H9 (cell line): Measurements from ENCODE around the gene PATE3. TPM values are rescaled to one million over a fixed set of nuclear protein-coding genes. Genes with fewer than 3 reads are reported as not detected.

Experiments
- DNase-seq: peaks from one replicate; pipeline ENCODE4 v3.0.0-alpha.2; 2017
- H2AFZ ChIP-seq: one replicate; pipeline ENCODE4 v1.6.1; 2013; ENCODE audit warnings: mild to moderate bottlenecking, low read length, control low read depth, moderate library complexity
- H2AK5ac ChIP-seq: 2 replicates; pipeline ENCODE4 v1.6.1; 2013; ENCODE audit warnings: low read length, control low read depth, mixed read lengths; ENCODE audit not compliant: insufficient read length
- H2BK120ac ChIP-seq: one replicate; pipeline ENCODE4 v1.6.1; 2013; ENCODE audit warnings: low read depth, mild to moderate bottlenecking, low read length, control low read depth, inconsistent platforms; ENCODE audit not compliant: poor library complexity, severe bottlenecking
- H2BK12ac ChIP-seq: 2 replicates; pipeline ENCODE4 v1.6.1; 2013; ENCODE audit warnings: low read length, control low read depth, mixed read lengths, low read depth; ENCODE audit not compliant: insufficient read length
- H2BK15ac ChIP-seq: 2 replicates; pipeline ENCODE4 v1.6.1; 2013; ENCODE audit warnings: low read depth, low read length, control low read depth
- H2BK20ac ChIP-seq: one replicate; pipeline ENCODE4 v1.6.1; 2013; ENCODE audit warnings: low read depth, mild to moderate bottlenecking, low read length, control low read depth, inconsistent platforms; ENCODE audit not compliant: poor library complexity, severe bottlenecking
- H2BK5ac ChIP-seq: 2 replicates; pipeline ENCODE4 v1.6.1; 2013; ENCODE audit warnings: low read length, control low read depth, mixed read lengths; ENCODE audit not compliant: insufficient read length
- H3K14ac ChIP-seq: 2 replicates; pipeline ENCODE4 v1.6.1; 2013; ENCODE audit warnings: low read length, control low read depth; ENCODE audit not compliant: insufficient read depth
- H3K18ac ChIP-seq: 2 replicates; pipeline ENCODE4 v1.6.1; 2013; ENCODE audit warnings: low read depth, mild to moderate bottlenecking, mixed read lengths, low read length, control low read depth; ENCODE audit not compliant: insufficient read length
- H3K23ac ChIP-seq: 2 replicates; pipeline ENCODE4 v1.6.1; 2013; ENCODE audit warnings: low read length, control low read depth, mixed read lengths, low read depth; ENCODE audit not compliant: insufficient read length
- H3K23me2 ChIP-seq: 2 replicates; pipeline ENCODE4 v1.6.1; 2013; ENCODE audit warnings: low read depth, mild to moderate bottlenecking, mixed read lengths, low read length, control low read depth; ENCODE audit not compliant: insufficient read length, poor library complexity, severe bottlenecking
- H3K27ac ChIP-seq: 2 replicates; pipeline ENCODE4 v1.5.1; 2013; ENCODE audit warnings: low read length, control low read depth, mixed read lengths, low read depth; ENCODE audit not compliant: insufficient read length
- H3K27me3 ChIP-seq: 2 replicates; pipeline ENCODE4 v1.6.1; 2013; ENCODE audit warnings: low read length, control low read depth, inconsistent platforms; ENCODE audit not compliant: insufficient read depth
- H3K4ac ChIP-seq: 2 replicates; pipeline ENCODE4 v1.6.1; 2013; ENCODE audit warnings: low read depth, mild to moderate bottlenecking, control low read depth, inconsistent platforms, low read length, moderate library complexity
- H3K4me1 ChIP-seq: 2 replicates; pipeline ENCODE4 v1.6.1; 2013; ENCODE audit warnings: low read length, control low read depth, inconsistent platforms; ENCODE audit not compliant: insufficient read depth
- H3K4me2 ChIP-seq: 2 replicates; pipeline ENCODE4 v1.6.1; 2013; ENCODE audit warnings: low read length, control low read depth, mixed read lengths; ENCODE audit not compliant: insufficient read length, insufficient read depth
- H3K56ac ChIP-seq: 2 replicates; pipeline ENCODE4 v1.6.1; 2013; ENCODE audit warnings: low read depth, mild to moderate bottlenecking, mixed read lengths, low read length, control low read depth; ENCODE audit not compliant: insufficient read length
- H3K79me1 ChIP-seq: 2 replicates; pipeline ENCODE4 v1.6.1; 2013; ENCODE audit warnings: low read depth, mild to moderate bottlenecking, moderate library complexity, low read length, control low read depth, inconsistent platforms; ENCODE audit not compliant: insufficient read depth, poor library complexity, severe bottlenecking
- H3K79me2 ChIP-seq: 2 replicates; pipeline ENCODE4 v1.6.1; 2013; ENCODE audit warnings: low read length, control low read depth, inconsistent platforms; ENCODE audit not compliant: insufficient read depth
- H3K9ac ChIP-seq: 2 replicates; pipeline ENCODE4 v1.6.1; 2013; ENCODE audit warnings: low read length, control low read depth, mixed read lengths; ENCODE audit not compliant: insufficient read length; ENCODE audit errors: extremely low read depth
- H3K9me3 ChIP-seq: one replicate; pipeline ENCODE4 v1.6.1; 2013; ENCODE audit warnings: low read depth, low read length, inconsistent platforms; ENCODE audit not compliant: control insufficient read depth
- H3T11ph ChIP-seq: one replicate; pipeline ENCODE4 v1.6.1; 2013; ENCODE audit warnings: mild to moderate bottlenecking, low read length, control low read depth, inconsistent platforms
- H4K20me1 ChIP-seq: one replicate; pipeline ENCODE4 v1.6.1; 2013; ENCODE audit not compliant: control insufficient read depth, insufficient read length, insufficient read depth
- H4K5ac ChIP-seq: 2 replicates; pipeline ENCODE4 v1.6.1; 2013; ENCODE audit warnings: low read depth, mild to moderate bottlenecking, mixed read lengths, low read length, control low read depth; ENCODE audit not compliant: insufficient read length
- H4K8ac ChIP-seq: replicated peaks from 2 replicates; pipeline ENCODE4 v1.6.1; 2013; ENCODE audit warnings: low read length, control low read depth, mixed read lengths, low read depth; ENCODE audit not compliant: insufficient read length
- H4K91ac ChIP-seq: 2 replicates; pipeline ENCODE4 v1.6.1; 2013; ENCODE audit warnings: low read depth, mild to moderate bottlenecking, moderate library complexity, mixed read lengths, low read length, control low read depth; ENCODE audit not compliant: insufficient read length
- H3K27ac Mint-ChIP-seq, 3 experiments: 2 replicates in 2 of 3; 3 replicates in 1 of 3; pipeline ENCODE4 v1.8.0; 2020 to 2021; ENCODE audit warnings: mixed read lengths in 3 of 3, mild to moderate bottlenecking in 1 of 3, moderate library complexity in 1 of 3
- H3K27me3 Mint-ChIP-seq: 2 replicates; pipeline ENCODE4 v1.8.0; 2021; ENCODE audit warnings: low read depth, mild to moderate bottlenecking, moderate library complexity, mixed read lengths
- H3K36me3 Mint-ChIP-seq, 3 experiments: 2 replicates in 2 of 3; 3 replicates in 1 of 3; pipeline ENCODE4 v1.8.0; 2020 to 2021; ENCODE audit warnings: low read depth in 3 of 3, mixed read lengths in 3 of 3; ENCODE audit not compliant: insufficient read depth in 1 of 3
- H3K4me1 Mint-ChIP-seq, 2 experiments: 2 replicates each; pipeline ENCODE4 v1.8.0; 2020; ENCODE audit warnings: mixed read lengths in 2 of 2
- H3K4me3 Mint-ChIP-seq, 2 experiments: 2 replicates in 1 of 2; 3 replicates in 1 of 2; pipeline ENCODE4 v1.8.0; 2020 to 2021; ENCODE audit warnings: mild to moderate bottlenecking in 2 of 2, mixed read lengths in 2 of 2, moderate library complexity in 1 of 2
- H3K9me3 Mint-ChIP-seq, 2 experiments: 2 replicates in 1 of 2; 3 replicates in 1 of 2; pipeline ENCODE4 v1.8.0; 2020; ENCODE audit warnings: mild to moderate bottlenecking in 2 of 2, mixed read lengths in 2 of 2, moderate library complexity in 1 of 2
- CTCF ChIP-seq: fragments of 200-600 bp; sonication (generic); conservative IDR thresholded peaks from 3 replicates; pipeline ENCODE4 v1.8.0; 2021; ENCODE audit warnings: antibody characterized with exemption, mild to moderate bottlenecking
- WGBS: extraction: QIAGEN DNeasy Blood & Tissue Kit; methylation state at CpG from one replicate; pipeline ENCODE4 v1.1.7; 2013; ENCODE audit warnings: missing lambda C conversion rate, low lambda C conversion rate, mixed read lengths; ENCODE audit not compliant: insufficient read length; ENCODE audit errors: extremely low coverage; 5-methylcytosine and 5-hydroxymethylcytosine counted together
- long read RNA-seq: library from polyadenylated mRNA; unstranded; transcript quantifications from one replicate; pipeline ENCODE4 v2.0.0, GENCODE V29; 2020
- total RNA-seq: library from RNA; stranded (reverse); gene quantifications from 2 replicates; pipeline ENCODE4 v1.2.1, GENCODE V29; 2021

Gene PATE3
- not detected in 2 replicates for total RNA-seq
- long read RNA-seq: 0 reads

GRCh38 chr11:125787827-125788226 lies at the start of gene PATE3:
Gene PATE3, plus strand, starts transcription at chr11:125788127. Its CDS starts 25 bp downstream, at chr11:125788152.
- Histone ChIP-seq H3K9ac (no peak within 1 kb of the TSS), H2BK20ac (no peak within 1 kb of the TSS), H2BK12ac (no peak within 1 kb of the TSS), H3K14ac (no peak within 1 kb of the TSS), H2BK5ac (no peak within 1 kb of the TSS), H4K5ac (no peak within 1 kb of the TSS), H2BK15ac (no peak within 1 kb of the TSS), H3K23me2 (no peaks in the 10 kb centered on the region), H3K23ac (no peak within 1 kb of the TSS), H3K79me1 (no peaks in the 10 kb centered on the region), H3K27me3 (no peaks in the 10 kb centered on the region; the same call in 1 of the 2 replicates), H2AFZ (no peak within 1 kb of the TSS), H2AK5ac (no peak within 1 kb of the TSS), H3K9me3 (no peaks in the 10 kb centered on the region), H3K27ac (no peak within 1 kb of the TSS), H4K20me1 (no peaks in the 10 kb centered on the region), H4K91ac (no peak within 1 kb of the TSS), H3K79me2 (no peaks in the 10 kb centered on the region), H3K4ac (no peak within 1 kb of the TSS), H3K18ac (no peak within 1 kb of the TSS), H3K4me1 (no peaks in the 10 kb centered on the region), H3K56ac (no peak within 1 kb of the TSS), H2BK120ac (no peak within 1 kb of the TSS), H3K4me2 (no peak within 1 kb of the TSS), H4K8ac (no peak within 1 kb of the TSS), H3T11ph (no peak within 1 kb of the TSS)
- Mint-ChIP-seq H3K27me3 (peaks cover 3% of the 10 kb centered on the region), H3K4me1 (no peaks in the 10 kb centered on the region), H3K36me3 (no peaks in the 10 kb centered on the region), H3K27ac (no peak within 1 kb of the TSS), H3K4me3 (no peak within 1 kb of the TSS), H3K9me3 (no peaks in the 10 kb centered on the region; a peak in 1 of 5 replicates)
- TF ChIP-seq CTCF: no peak
- WGBS: no CpG with 5 or more reads among the region's 2 CpGs
- DNase-seq: no peak
